Transverse colon (tissue), 4 donors: ENCODE results near the gene DMC1. TPM values are rescaled to one million over a fixed set of nuclear protein-coding genes. Genes with fewer than 3 reads are reported as not detected.

Source experiments
- DNase-seq: peaks from one replicate; pipeline ENCODE4 v3.0.0-alpha.2; 2019
- H3K27ac ChIP-seq, 4 donors: fragments of 200-600 bp; sonication (generic); 2 replicates each; pipeline ENCODE4 v1.5.1; 2016 to 2018; ENCODE audit warnings: inconsistent platforms in 4 of 4
- H3K27me3 ChIP-seq: fragments of 200-600 bp; sonication (generic); 2 replicates; pipeline ENCODE4 v1.5.1; 2017; ENCODE audit warnings: inconsistent platforms
- H3K36me3 ChIP-seq, 4 donors: fragments of 200-600 bp; sonication (generic); 2 replicates each; pipeline ENCODE4 v1.5.1; 2017 to 2019; ENCODE audit warnings: inconsistent platforms in 4 of 4
- H3K4me1 ChIP-seq, 4 donors: fragments of 200-600 bp; sonication (generic); 2 replicates each; pipeline ENCODE4 v1.5.1; 2017 to 2020; ENCODE audit warnings: inconsistent platforms in 4 of 4
- H3K4me3 ChIP-seq, 4 donors: fragments of 200-600 bp; sonication (generic); 1 replicate in 1 of 4; 2 replicates in 3 of 4; pipeline versions ENCODE4 v1.5.1 to v1.6.1; 2017 to 2019; ENCODE audit warnings: inconsistent platforms in 4 of 4
- H3K9me3 ChIP-seq, 2 donors: fragments of 200-600 bp; sonication (generic); 2 replicates each; pipeline ENCODE4 v1.5.1; 2017 to 2019; ENCODE audit warnings: inconsistent platforms in 2 of 2
- CTCF ChIP-seq, 5 experiments: fragments of 200-600 bp in 3 of 5; fragments of 450-650 bp in 2 of 5; sonication (generic) in 3 of 5; IDR thresholded peaks; 1 replicate in 2 of 5; 2 replicates in 3 of 5; pipeline ENCODE4 v1.5.1; 2016 to 2017; ENCODE audit warnings: antibody characterized with exemption in 5 of 5, inconsistent platforms in 3 of 5, mild to moderate bottlenecking in 2 of 5, moderate library complexity in 1 of 5
- EP300 ChIP-seq: sonication (generic); formaldehyde crosslinking; IDR thresholded peaks from one replicate; pipeline ENCODE4 v1.6.1; 2017; ENCODE audit warnings: antibody characterized with exemption, low read depth
- POLR2A ChIP-seq: fragments of 450-650 bp; IDR thresholded peaks from one replicate; pipeline ENCODE4 v1.6.1; 2016; ENCODE audit warnings: antibody characterized with exemption, mild to moderate bottlenecking, moderate library complexity
- POLR2AphosphoS5 ChIP-seq, 3 donors: sonication (generic); formaldehyde crosslinking; IDR thresholded peaks; one replicate each; pipeline ENCODE4 v1.6.1; 2016; ENCODE audit warnings: antibody characterized with exemption in 3 of 3
- WGBS, 2 donors: methylation state at CpG; one replicate each; pipeline ENCODE4 v1.1.5; 2018; ENCODE audit warnings: low coverage in 1 of 2; 5-methylcytosine and 5-hydroxymethylcytosine counted together
- in situ Hi-C, 4 donors: fragments of 200-750 bp; cut with MboI; loops; one replicate each; pipeline versions ENCODE4 v1.15.0 to v1.15.1; 2017; ENCODE audit warnings: low sequenced_read_pairs in 3 of 4, low pct_ligation_motif_present in 1 of 4, low pct_unique_long_range_greater_than_20kb in 1 of 4
- intact Hi-C: fragments of 100-400 bp; cut with DNase I; formaldehyde crosslinking; loops from one replicate; pipeline ENCODE4 v1.15.1; 2023; ENCODE audit warnings: low total_unique reads
- total RNA-seq, 4 donors: library from RNA; depleted of rRNA; stranded (reverse); fragments of >200 nt; gene quantifications; one replicate each; pipeline ENCODE4 v1.1.0, GENCODE V29; 2016

Gene DMC1
- total RNA-seq, 4 donors from 2014 or later = 0.32 to 86.2 (median 0.68) TPM; not detected in 1

- H3K27me3 ChIP-seq = no peaks in the 10 kb centered on the region
- intact Hi-C loops = no loop called here
- WGBS, 2 donors = 93 to 100% methylated on average over 1 to 5 of the region's 5 CpGs
Observed at GRCh38 chr22:38610234-38610633, 40.3 kb upstream of the DMC1 start.

GRCh38 chr22:38608992-38609750 lies 39.2 kb upstream of the DMC1 start:
- Histone ChIP-seq H3K36me3 (no peaks in the 10 kb centered on the region), H3K4me1 (no peaks in the 10 kb centered on the region), H3K27me3 (no peaks in the 10 kb centered on the region), H3K9me3 (no peaks in the 10 kb centered on the region), H3K27ac (no peak overlapping the region), H3K4me3 (no peak overlapping the region)
- no peak for DNase-seq
- WGBS, 2 donors = 88 to 93% methylated on average over 12 to 13 of the region's 13 CpGs
- intact Hi-C loops (no loop called here), in situ Hi-C loops (no loop called here)
- TF ChIP-seq POLR2A = no peak
- TF ChIP-seq CTCF (IDR thresholded peaks at IDR 0.05) = no peak
- no peak for TF ChIP-seq POLR2AphosphoS5 (IDR thresholded peaks at IDR 0.05)
- TF ChIP-seq EP300 = no peak

More at GRCh38 chr22:38610234-38610633, 40.3 kb upstream of the DMC1 start:
- H3K4me1 ChIP-seq = peaks cover 0 to 3% (median 0%) of the 10 kb centered on the region in 4 donors
- no peak overlapping the region for H3K27ac ChIP-seq
- no peaks in the 10 kb centered on the region for H3K9me3 ChIP-seq
- no peak for TF ChIP-seq POLR2A
- TF ChIP-seq POLR2AphosphoS5 (IDR thresholded peaks at IDR 0.05) = no peak
- no peak for TF ChIP-seq EP300
- TF ChIP-seq CTCF (IDR thresholded peaks at IDR 0.05) = no peak
- in situ Hi-C loops = no loop called here
- no peak overlapping the region for H3K4me3 ChIP-seq
- no peak for DNase-seq
- no peaks in the 10 kb centered on the region for H3K36me3 ChIP-seq

GRCh38 chr22:38607680-38608079 lies 37.7 kb upstream of the DMC1 start:
- intact Hi-C loops = no loop called here
- H3K36me3 ChIP-seq = no peaks in the 10 kb centered on the region
- no peak overlapping the region for H3K4me3 ChIP-seq
- in situ Hi-C loops = no loop called here
- no peak overlapping the region for H3K27ac ChIP-seq
- no peak for DNase-seq
- 94 to 100% methylated on average over 1 to 3 of the region's 3 CpGs for WGBS, 2 donors
- no peaks in the 10 kb centered on the region for H3K4me1 ChIP-seq
- no peaks in the 10 kb centered on the region for H3K9me3 ChIP-seq
- H3K27me3 ChIP-seq = no peaks in the 10 kb centered on the region
- TF ChIP-seq EP300 = no peak
- no peak for TF ChIP-seq POLR2A
- no peak for TF ChIP-seq CTCF (IDR thresholded peaks at IDR 0.05)
- TF ChIP-seq POLR2AphosphoS5 (IDR thresholded peaks at IDR 0.05) = no peak

- Histone ChIP-seq H3K4me3 (no peak overlapping the region), H3K4me1 (no peaks in the 10 kb centered on the region), H3K9me3 (no peaks in the 10 kb centered on the region), H3K27ac (no peak overlapping the region), H3K36me3 (no peaks in the 10 kb centered on the region), H3K27me3 (no peaks in the 10 kb centered on the region)
- in situ Hi-C loops = no loop called here
- DNase-seq = no peak
- no peak for TF ChIP-seq POLR2A
- TF ChIP-seq POLR2AphosphoS5 (IDR thresholded peaks at IDR 0.05) = no peak
- no peak for TF ChIP-seq CTCF (IDR thresholded peaks at IDR 0.05)
- TF ChIP-seq EP300 = no peak
- intact Hi-C loops = no loop called here
- WGBS, 2 donors = 88 to 100% methylated on average over 1 of the region's 1 CpG
Observed at GRCh38 chr22:38602166-38602565, 32.2 kb upstream of the DMC1 start.
